GM21786 (cell line): ENCODE results near the gene DHX32.
"Not testable (repeated sequence)": the region's sequence is repeated elsewhere in the genome, so short reads cannot be mapped to it uniquely, and the experiment has no call there.

Experiments
- ATAC-seq: cut with Tn5 transposase; IDR thresholded peaks from one replicate; pipeline ENCODE4 v1.9.1; 2021; ENCODE audit not compliant: unreplicated experiment

DHX32 gene

DNA sequence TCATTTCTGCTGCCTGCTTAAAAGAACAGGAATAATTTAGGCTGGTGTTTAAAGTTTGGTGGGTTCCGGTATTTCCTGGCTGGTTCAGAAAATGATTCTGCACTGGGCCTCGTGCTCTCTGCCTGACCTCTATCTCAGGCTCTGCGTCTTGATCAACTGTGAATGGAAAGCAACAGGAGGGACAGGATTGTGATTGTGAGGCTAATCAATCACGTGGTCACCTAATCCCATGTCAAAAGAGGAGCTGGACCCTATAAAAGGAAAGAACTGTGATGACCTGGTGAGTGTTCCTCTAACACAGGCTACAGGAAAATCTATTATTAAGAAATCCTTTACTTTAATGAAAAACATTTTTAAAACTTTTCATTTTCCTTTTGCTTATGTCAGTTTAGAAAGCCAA, at the start of gene DHX32:
Gene DHX32, minus strand, starts transcription at position 101 of the 400 bp plus-strand sequence. CDS start 468 bp downstream, outside the sequence.
- ATAC-seq: no peak

GRCh38 chr10:125929618-125930017, 48.5 kb upstream of the DHX32 start:
- no peak for ATAC-seq

DNA sequence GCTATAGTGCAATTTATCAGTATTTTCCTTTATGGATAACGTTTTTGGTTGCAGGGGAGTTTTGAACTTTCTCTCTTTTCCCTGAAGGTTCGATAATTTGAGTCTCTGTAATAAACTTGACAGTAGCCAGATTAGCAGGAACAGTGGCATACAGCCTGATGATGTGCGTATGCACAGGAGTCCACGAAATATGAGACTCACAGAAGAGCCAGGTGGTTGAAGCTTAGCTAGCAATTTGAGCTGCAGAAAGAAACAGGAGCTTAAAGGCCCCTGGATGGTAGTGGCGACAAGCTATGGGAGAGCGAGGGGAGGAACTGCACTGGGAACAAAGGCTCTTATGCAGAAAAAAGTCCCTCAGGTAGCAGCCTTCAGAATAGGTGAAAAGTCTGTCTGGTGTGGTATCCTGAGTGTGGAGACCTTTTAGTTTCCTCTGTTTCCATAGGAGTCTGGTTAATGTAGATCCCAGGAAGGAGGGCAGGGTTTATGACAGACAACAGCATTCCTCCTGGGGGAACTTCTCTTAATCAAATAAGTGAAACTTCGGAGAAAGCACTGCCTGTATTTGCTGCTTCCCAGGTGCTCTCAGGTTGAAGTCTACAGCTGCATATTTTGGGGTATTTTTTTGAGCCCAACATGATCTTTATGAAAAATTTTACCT, 48.0 kb upstream of the DHX32 start:
- no peak for ATAC-seq

DNA sequence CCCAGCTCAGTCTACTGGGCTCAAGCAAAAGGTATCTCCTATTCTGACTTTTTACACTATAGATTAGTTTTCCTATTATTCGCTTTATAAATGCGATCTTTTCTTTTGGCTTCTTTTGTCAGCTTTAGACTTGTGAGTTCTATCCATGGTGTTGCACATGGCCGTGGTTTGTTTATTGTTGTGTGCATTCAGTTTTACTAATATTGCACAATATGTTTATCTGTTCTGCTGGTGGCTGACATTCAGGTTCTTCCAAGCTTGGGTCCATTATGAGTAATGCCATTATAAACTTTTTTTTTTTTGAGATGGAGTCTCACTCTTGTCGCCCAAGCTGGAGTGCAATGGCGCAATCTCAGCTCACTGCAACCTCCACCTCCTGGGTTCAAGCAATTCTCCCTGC, 46.2 kb upstream of the DHX32 start:
- not testable (repeated sequence) for ATAC-seq

DNA sequence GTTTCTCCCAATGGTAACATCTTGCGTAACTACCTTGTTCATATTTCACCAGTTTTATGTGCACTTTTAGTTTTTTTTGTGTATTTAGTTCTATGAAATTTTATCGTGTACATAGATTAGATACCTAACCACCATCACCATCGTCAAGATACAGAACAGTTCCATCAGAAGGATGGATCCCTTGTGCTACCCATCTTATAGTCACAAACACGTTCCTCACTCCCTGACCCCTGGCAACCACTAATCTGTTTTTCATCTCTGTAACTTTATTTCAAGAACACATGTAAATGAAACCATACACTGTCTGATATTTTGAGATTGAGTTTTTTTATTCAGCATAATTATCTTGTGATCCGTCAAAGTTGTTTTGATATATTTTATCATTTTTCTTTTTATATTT, 45.2 kb upstream of the DHX32 start:
- ATAC-seq: no peak

GRCh38 chr10:125925262-125925834, 44.3 kb upstream of the DHX32 start:
- no peak for ATAC-seq

- ATAC-seq: not testable (repeated sequence)
Measured at GRCh38 chr10:125921643-125922306, 40.7 kb upstream of the DHX32 start.

DNA sequence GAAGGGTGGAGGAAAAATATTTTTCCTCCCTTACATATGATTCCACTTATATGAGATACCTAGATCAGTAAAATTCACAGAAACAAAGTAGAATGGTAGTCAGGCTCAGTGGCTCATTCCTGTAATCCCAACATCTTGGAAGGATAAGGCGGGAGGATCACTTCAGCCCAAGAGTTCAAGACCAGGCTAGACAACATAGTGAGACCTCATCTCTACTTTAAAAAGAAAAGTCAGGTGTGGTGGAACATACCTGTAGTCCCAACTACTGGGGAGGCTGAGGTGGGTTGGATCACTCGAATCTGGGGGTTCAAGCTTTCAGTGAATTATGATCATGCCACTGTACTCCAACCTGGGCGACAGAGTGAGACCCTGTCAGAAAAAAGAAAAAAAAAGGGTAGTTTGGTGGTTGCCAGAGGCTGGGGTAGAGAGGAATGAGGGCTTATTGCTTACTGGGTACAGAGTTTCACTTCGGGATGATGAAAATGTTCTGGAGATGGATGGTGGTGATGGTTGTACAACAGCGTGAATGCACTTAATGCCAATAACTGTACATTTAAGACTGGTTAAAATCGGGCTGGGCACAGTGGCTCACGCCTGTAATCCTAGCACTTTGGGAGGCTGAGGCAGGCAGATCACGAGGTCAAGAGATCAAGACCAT, 36.7 kb upstream of the DHX32 start:
- not testable (repeated sequence) for ATAC-seq

- ATAC-seq: no peak
Measured at GRCh38 chr10:125916977-125917376, 35.9 kb upstream of the DHX32 start.

DNA sequence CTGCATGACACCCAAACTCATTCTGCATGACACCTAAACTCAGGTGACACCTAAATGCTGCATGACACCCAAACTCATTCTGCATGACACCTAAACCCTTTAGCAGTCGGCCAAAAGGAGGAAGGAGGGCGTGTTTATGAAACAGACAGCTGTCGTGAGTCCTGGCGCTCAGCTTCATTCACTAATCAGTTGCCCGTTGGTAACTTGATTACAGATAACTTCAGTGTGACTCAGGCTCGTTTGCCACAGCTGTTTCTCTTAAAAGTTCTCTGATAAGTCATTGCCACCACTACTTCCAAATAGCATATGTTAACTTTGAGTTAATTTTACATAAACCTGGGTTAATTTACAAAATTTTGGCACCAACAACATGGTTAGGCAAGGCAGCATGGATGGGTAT, 32.2 kb upstream of the DHX32 start:
- ATAC-seq: not testable (repeated sequence)

- ATAC-seq: no peak
Measured at GRCh38 chr10:125911990-125912389, 30.9 kb upstream of the DHX32 start.

DNA sequence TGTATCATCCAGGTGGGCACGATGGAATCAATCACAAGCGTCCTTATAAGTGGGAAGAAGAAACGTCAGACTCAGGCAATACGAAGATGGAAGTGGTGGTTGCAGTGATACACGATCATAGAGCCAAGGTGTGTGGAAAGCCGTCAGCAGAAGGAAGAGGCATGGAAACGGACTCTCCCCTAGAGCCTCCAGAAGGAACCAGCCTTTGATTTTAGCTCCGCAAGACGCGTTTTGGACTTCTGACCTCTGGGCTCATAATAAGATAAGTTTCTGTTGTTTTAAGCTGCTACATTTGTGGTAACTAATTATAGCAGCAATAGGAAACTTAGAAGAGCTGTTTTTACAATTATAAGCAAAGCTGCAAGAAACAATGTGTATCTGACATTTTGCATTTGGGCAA, 30.1 kb upstream of the DHX32 start:
- ATAC-seq: no peak

DNA sequence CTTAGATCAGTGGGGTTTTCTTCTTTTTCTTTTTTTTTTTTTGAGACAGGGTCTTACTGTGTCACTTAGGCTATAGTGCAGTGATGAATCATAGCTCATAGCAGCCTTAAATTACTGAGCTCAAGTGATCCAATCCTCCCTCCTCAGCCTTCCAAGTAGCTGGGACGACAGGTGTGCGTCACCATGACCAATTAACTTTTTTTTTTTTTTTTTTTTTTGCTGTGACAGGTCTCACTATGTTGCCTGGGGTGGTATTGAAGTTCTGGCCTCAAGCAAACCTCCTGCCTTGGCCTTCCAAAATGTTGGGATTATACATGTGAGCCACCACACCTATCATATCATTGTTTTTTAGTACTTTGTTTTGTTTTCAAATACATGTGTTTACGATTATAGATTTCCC, 28.4 kb upstream of the DHX32 start:
- not testable (repeated sequence) for ATAC-seq

GRCh38 chr10:125908813-125909212, 27.7 kb upstream of the DHX32 start:
- ATAC-seq: not testable (repeated sequence)

GRCh38 chr10:125907598-125907997, 26.5 kb upstream of the DHX32 start:
- ATAC-seq: not testable (repeated sequence)

GRCh38 chr10:125905069-125905994, 24.2 kb upstream of the DHX32 start:
- not testable (repeated sequence) for ATAC-seq

GRCh38 chr10:125903135-125903640, 22.1 kb upstream of the DHX32 start:
- not testable (repeated sequence) for ATAC-seq

DNA sequence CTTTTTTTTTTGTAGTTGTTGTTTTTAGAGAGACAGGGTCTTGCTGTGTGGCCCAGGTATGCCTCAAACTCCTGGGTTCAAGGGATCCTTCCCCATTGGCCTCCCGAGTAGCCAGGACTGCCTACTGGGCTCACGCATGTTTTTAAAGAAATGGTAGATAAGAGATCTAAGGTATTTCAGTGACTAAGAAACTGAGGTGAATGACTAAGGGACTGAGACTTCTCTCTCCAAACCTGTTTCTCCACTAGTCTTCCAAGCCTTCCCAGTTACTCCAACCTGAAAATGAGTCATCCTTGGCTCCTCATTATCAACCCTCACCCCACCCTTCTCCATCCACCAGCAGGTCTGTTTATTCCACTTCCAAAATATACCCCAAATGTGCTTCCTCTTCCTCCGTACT, 19.9 kb upstream of the DHX32 start:
- ATAC-seq: not testable (repeated sequence)

GRCh38 chr10:125897317-125897716, 16.2 kb upstream of the DHX32 start:
- not testable (repeated sequence) for ATAC-seq
